Cardiac muscle cell (in vitro differentiated cells and primary cell): ENCODE results near the gene HDAC4. TPM values are rescaled to one million over a fixed set of nuclear protein-coding genes. Genes with fewer than 3 reads are reported as not detected.

Experiments used
- DNase-seq, 2 donors: peaks; one replicate each; pipeline versions ENCODE4 v3.0.0 to v3.0.0-alpha.2; 2010 to 2017; ENCODE audit warnings: low read depth in 1 of 2, low spot score in 1 of 2
- H3K27ac ChIP-seq: fragments of 200-600 bp; sonication (generic); 2 replicates; pipeline ENCODE4 v1.5.1; 2016
- H3K27me3 ChIP-seq: fragments of 200-600 bp; sonication (generic); 2 replicates; pipeline ENCODE4 v1.6.0; 2016; ENCODE audit warnings: control low read depth
- H3K36me3 ChIP-seq: fragments of 200-600 bp; sonication (generic); 2 replicates; pipeline ENCODE4 v1.5.1; 2016; ENCODE audit warnings: control low read depth
- H3K4me1 ChIP-seq: fragments of 200-600 bp; sonication (generic); 2 replicates; pipeline ENCODE4 v1.8.1; 2017; ENCODE audit warnings: low read depth, mild to moderate bottlenecking, mixed run types
- H3K4me3 ChIP-seq: fragments of 200-600 bp; sonication (generic); 2 replicates; pipeline ENCODE4 v1.5.1; 2016; ENCODE audit warnings: mild to moderate bottlenecking
- H3K9me3 ChIP-seq: fragments of 200-600 bp; sonication (generic); 2 replicates; pipeline ENCODE4 v1.5.1; 2017; ENCODE audit warnings: low read depth, mild to moderate bottlenecking, control low read depth
- polyA plus RNA-seq: library from polyadenylated mRNA; unstranded; fragments of >200 nt; fragmentation: Nextera tagmentation; extraction: Ambion mirVana; gene quantifications from 2 replicates; pipeline ENCODE4 v1.2.1, GENCODE V29; 2016
- total RNA-seq: library from RNA; depleted of rRNA; stranded (reverse); fragments of >200 nt; gene quantifications from 2 replicates; pipeline ENCODE4 v1.2.3, GENCODE V29; 2016
- TF ChIP-seq, protein P1 (sequence below): IDR thresholded peaks from 2 replicates; pipeline ENCODE4 v1.5.1; 2012; ENCODE audit warnings: low read depth, mild to moderate bottlenecking, low read length

Gene HDAC4
- total and polyA plus RNA-seq, 2 experiments from 2014 or later, result 7.0 to 41.6 TPM

DNA sequence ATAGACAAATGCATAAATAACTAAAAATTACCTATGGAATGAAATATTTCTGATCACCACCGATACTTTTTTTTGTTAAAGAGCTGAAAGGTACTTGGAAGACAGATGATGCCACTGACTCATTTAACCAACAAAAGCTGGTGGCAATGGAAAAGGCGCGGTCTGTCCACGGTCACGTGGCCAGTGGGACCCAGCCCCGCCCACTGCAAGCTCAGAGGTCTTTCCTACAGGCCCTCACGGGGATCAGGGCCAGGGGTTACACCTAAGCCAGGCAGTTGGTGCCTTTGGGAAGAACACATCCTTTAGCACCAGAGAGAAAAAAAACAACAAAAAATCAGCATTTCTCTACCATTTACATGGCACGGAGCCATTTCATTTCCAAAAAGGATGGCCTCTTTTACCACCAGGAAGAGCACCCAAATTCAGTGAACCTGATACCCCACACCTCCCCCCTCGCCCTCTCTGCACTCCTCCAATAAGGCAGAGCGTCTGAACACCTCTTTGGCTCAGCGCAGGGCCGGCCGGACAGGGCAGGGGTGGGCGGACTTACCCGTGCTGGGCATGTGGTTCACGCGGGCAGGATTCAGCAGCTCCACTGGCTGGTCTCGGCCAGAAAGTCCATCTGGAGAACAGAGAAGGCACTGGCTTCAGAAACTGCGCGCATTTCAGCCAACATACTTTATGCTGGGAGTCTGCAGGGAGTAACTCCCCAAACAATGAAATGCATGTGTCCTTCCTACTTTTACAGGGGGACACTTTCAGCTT is 164.6 kb downstream of the HDAC4 start:
- no peaks in the 10 kb centered on the region for H3K4me1 ChIP-seq
- no peak overlapping the region for H3K4me3 ChIP-seq
- no peak overlapping the region for H3K27ac ChIP-seq
- H3K36me3 ChIP-seq, result no peaks in the 10 kb centered on the region
- DNase-seq, result no peak
- TF ChIP-seq, protein P1, sequence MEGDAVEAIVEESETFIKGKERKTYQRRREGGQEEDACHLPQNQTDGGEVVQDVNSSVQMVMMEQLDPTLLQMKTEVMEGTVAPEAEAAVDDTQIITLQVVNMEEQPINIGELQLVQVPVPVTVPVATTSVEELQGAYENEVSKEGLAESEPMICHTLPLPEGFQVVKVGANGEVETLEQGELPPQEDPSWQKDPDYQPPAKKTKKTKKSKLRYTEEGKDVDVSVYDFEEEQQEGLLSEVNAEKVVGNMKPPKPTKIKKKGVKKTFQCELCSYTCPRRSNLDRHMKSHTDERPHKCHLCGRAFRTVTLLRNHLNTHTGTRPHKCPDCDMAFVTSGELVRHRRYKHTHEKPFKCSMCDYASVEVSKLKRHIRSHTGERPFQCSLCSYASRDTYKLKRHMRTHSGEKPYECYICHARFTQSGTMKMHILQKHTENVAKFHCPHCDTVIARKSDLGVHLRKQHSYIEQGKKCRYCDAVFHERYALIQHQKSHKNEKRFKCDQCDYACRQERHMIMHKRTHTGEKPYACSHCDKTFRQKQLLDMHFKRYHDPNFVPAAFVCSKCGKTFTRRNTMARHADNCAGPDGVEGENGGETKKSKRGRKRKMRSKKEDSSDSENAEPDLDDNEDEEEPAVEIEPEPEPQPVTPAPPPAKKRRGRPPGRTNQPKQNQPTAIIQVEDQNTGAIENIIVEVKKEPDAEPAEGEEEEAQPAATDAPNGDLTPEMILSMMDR, result no peak
- H3K9me3 ChIP-seq, result no peaks in the 10 kb centered on the region
- no peaks in the 10 kb centered on the region for H3K27me3 ChIP-seq

- TF ChIP-seq, protein P1, result no peak
- H3K4me1 ChIP-seq, result no peaks in the 10 kb centered on the region
- H3K9me3 ChIP-seq, result no peaks in the 10 kb centered on the region
- no peaks in the 10 kb centered on the region for H3K27me3 ChIP-seq
- DNase-seq, result no peak
- H3K36me3 ChIP-seq, result no peaks in the 10 kb centered on the region
- no peak overlapping the region for H3K4me3 ChIP-seq
- no peak overlapping the region for H3K27ac ChIP-seq
Observed at GRCh38 chr2:239235311-239235710, 165.5 kb downstream of the HDAC4 start.

DNA sequence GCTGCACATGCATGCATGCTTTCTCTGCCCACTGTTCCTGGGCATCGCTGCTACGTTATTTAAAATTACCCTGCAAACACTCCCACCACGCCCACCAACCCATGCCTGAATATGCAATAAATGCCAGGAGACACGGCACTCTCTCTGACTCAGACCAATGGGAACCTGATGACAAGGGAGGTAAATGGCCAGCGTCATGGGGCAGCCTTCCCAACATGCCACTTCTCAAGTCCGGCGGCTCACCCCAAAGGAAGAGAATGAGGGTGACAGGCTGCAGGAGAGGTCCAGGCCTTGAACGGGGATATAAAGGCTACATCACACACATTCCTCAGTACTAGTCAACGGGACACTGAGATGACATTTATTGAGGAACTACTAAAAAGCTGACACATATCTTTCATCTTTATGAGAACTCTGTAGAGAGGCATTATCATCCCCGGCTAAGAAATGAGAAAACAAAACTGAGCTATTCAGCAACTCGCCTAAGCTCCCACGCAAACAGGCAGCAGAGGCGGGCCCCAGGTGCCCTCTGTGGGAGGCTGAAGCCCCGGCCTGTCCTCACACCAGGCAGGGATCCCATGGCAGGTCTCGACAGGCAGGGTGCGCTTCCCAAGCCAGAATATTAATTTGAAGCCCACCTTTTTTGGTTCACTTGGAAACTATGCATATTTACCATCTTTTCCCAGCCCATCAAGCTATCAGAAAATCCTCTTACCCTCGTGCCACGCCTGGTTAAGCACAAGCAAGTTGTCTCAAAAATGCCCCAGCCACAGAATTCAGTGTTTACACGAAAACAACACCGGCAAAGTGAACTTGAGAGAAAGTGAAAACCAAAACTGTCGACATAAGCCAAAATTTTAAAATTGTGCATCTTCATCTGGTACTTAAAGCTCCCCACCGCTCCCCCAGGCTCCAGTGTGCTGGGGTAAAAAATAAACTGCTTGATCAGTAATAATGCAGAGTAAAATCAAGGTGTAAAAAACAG is 166.3 kb downstream of the HDAC4 start:
- H3K36me3 ChIP-seq, result no peaks in the 10 kb centered on the region
- H3K9me3 ChIP-seq, result no peaks in the 10 kb centered on the region
- H3K4me3 ChIP-seq, result no peak overlapping the region
- no peak for DNase-seq
- TF ChIP-seq, protein P1, result no peak
- H3K27ac ChIP-seq, result no peak overlapping the region
- H3K4me1 ChIP-seq, result no peaks in the 10 kb centered on the region
- no peaks in the 10 kb centered on the region for H3K27me3 ChIP-seq

DNA sequence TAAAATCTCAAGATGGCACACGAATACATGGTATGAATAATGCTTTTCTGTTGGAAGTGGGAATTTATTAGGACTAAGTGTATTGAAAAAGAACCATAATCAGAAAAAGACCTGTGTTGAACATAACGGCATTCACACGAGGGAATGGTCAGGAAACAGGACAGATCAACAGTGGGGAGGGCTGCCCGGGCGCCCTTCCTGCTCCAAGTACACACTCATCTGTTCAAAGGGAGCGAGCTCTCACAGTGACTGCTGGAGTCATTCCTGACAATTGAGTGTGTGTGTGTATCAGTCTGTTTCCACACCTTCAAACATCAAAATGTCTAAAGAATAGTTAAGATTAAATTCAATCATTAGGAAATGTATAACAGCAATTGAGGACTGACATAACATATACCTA is 167.2 kb downstream of the HDAC4 start:
- no peak for DNase-seq
- H3K27me3 ChIP-seq, result no peaks in the 10 kb centered on the region
- H3K36me3 ChIP-seq, result no peaks in the 10 kb centered on the region
- no peak overlapping the region for H3K27ac ChIP-seq
- H3K4me3 ChIP-seq, result no peak overlapping the region
- TF ChIP-seq, protein P1, result no peak
- no peaks in the 10 kb centered on the region for H3K9me3 ChIP-seq
- H3K4me1 ChIP-seq, result no peaks in the 10 kb centered on the region

- no peaks in the 10 kb centered on the region for H3K27me3 ChIP-seq
- H3K27ac ChIP-seq, result no peak overlapping the region
- no peaks in the 10 kb centered on the region for H3K36me3 ChIP-seq
- H3K4me3 ChIP-seq, result no peak overlapping the region
- no peaks in the 10 kb centered on the region for H3K9me3 ChIP-seq
- TF ChIP-seq, protein P1, result no peak
- no peak for DNase-seq
- H3K4me1 ChIP-seq, result no peaks in the 10 kb centered on the region
Observed at GRCh38 chr2:239232195-239232578, 168.6 kb downstream of the HDAC4 start.
